H1 (cell line): Measurements from ENCODE around the gene OSBPL3. TPM values are rescaled to one million over a fixed set of nuclear protein-coding genes. Genes with fewer than 3 reads are reported as not detected.

Source experiments
- CTCF ChIA-PET: fragments of 300-600 bp; sonication (Branson Sonifier 250); formaldehyde crosslinking; loops from one replicate; lab custom pipeline; 2021; ENCODE audit not compliant: partially characterized antibody; lab: Charles Lee
- POLR2A ChIA-PET: fragments of 300-600 bp; sonication (Branson Sonifier 250); formaldehyde crosslinking; loops from one replicate; lab custom pipeline; 2021; ENCODE audit warnings: inconsistent platforms; ENCODE audit not compliant: partially characterized antibody; lab: Charles Lee
- DNase-seq, 2 experiments: peaks; one replicate each; pipeline versions ENCODE4 v3.0.0 to v3.0.0-alpha.2; 2010 to 2022; ENCODE audit warnings: low spot score in 2 of 2, low read depth in 1 of 2, mixed read lengths in 1 of 2
- FAIRE-seq: peaks from 2 replicates; lab custom pipeline; 2011; peaks lifted over from hg19 to GRCh38; lab: Jason Lieb, UNC
- H2AFZ ChIP-seq: 2 replicates; pipeline ENCODE4 v1.8.1; 2012; ENCODE audit warnings: low read length, inconsistent platforms
- H2AK5ac ChIP-seq: 2 replicates; pipeline ENCODE4 v1.6.1; 2013; ENCODE audit warnings: low read depth, low read length
- H2BK120ac ChIP-seq: replicated peaks from 2 replicates; pipeline ENCODE3; 2013; ENCODE audit warnings: low read depth, low read length, inconsistent platforms
- H2BK12ac ChIP-seq: 2 replicates; pipeline ENCODE4 v1.6.1; 2013; ENCODE audit warnings: low read depth, low read length
- H2BK15ac ChIP-seq: 2 replicates; pipeline ENCODE4 v1.6.1; 2013; ENCODE audit warnings: low read length
- H2BK20ac ChIP-seq: 2 replicates; pipeline ENCODE4 v1.6.1; 2013; ENCODE audit warnings: low read length
- H2BK5ac ChIP-seq: 2 replicates; pipeline ENCODE4 v1.6.1; 2013; ENCODE audit warnings: low read depth, low read length
- H3K14ac ChIP-seq: 2 replicates; pipeline ENCODE4 v1.6.1; 2013; ENCODE audit warnings: inconsistent platforms; ENCODE audit not compliant: insufficient read length
- H3K18ac ChIP-seq: 2 replicates; pipeline ENCODE4 v1.6.1; 2013; ENCODE audit warnings: low read length; ENCODE audit errors: extremely low read depth
- H3K23ac ChIP-seq: 2 replicates; pipeline ENCODE4 v1.6.1; 2013; ENCODE audit warnings: inconsistent platforms; ENCODE audit not compliant: insufficient read length
- H3K23me2 ChIP-seq: 2 replicates; pipeline ENCODE4 v1.6.1; 2013; ENCODE audit warnings: low read depth, low read length
- H3K27ac ChIP-seq: 2 replicates; pipeline ENCODE4 v1.6.1; 2011; ENCODE audit warnings: low read depth, low read length, inconsistent platforms
- H3K27me3 ChIP-seq, 4 experiments: replicated peaks in 1 of 4; 1 replicate in 1 of 4; 2 replicates in 3 of 4; pipeline versions ENCODE4 v1.6.1 to v1.8.1; 2011 to 2013; ENCODE audit warnings: low read length in 3 of 4, mild to moderate bottlenecking in 3 of 4, inconsistent platforms in 2 of 4, mixed read lengths in 2 of 4, moderate library complexity in 1 of 4; ENCODE audit not compliant: control insufficient read depth in 3 of 4, insufficient read depth in 3 of 4; ENCODE audit errors: extremely low read depth in 1 of 4
- H3K36me3 ChIP-seq, 4 experiments: 2 replicates each; pipeline versions ENCODE4 v1.6.1 to v1.8.1; 2011 to 2013; ENCODE audit warnings: mild to moderate bottlenecking in 4 of 4, low read length in 3 of 4, moderate library complexity in 2 of 4, control low read depth in 1 of 4, inconsistent platforms in 1 of 4; ENCODE audit not compliant: insufficient read depth in 4 of 4, control insufficient read depth in 2 of 4
- H3K4ac ChIP-seq: replicated peaks from 2 replicates; pipeline ENCODE3; 2013; ENCODE audit warnings: low read length, low read depth, mixed read lengths, inconsistent platforms; ENCODE audit not compliant: insufficient read length
- H3K4me1 ChIP-seq, 4 experiments: replicated peaks in 1 of 4; 1 replicate in 1 of 4; 2 replicates in 3 of 4; pipeline versions ENCODE4 v1.6.1 to v1.8.1; 2011 to 2013; ENCODE audit warnings: low read length in 3 of 4, inconsistent platforms in 2 of 4, mixed read lengths in 1 of 4; ENCODE audit not compliant: insufficient read depth in 4 of 4, control insufficient read depth in 3 of 4
- H3K4me2 ChIP-seq, 2 experiments: 2 replicates each; pipeline versions ENCODE4 v1.6.1 to v1.8.1; 2011 to 2013; ENCODE audit warnings: low read depth in 2 of 2, low read length in 2 of 2, control low read depth in 1 of 2, inconsistent platforms in 1 of 2, mild to moderate bottlenecking in 1 of 2; ENCODE audit not compliant: insufficient read depth in 1 of 2
- H3K4me3 ChIP-seq, 4 experiments: fragments of 200-600, 300-600 bp in 1 of 4; sonication (generic), shearing (Covaris generic), sonication (Bioruptor Twin) in 1 of 4; 2 replicates each; pipeline versions ENCODE4 v1.5.1 to v1.8.1; 2011 to 2016; ENCODE audit warnings: low read length in 4 of 4, low read depth in 3 of 4, control low read depth in 2 of 4, inconsistent platforms in 2 of 4, mild to moderate bottlenecking in 2 of 4, mixed read lengths in 1 of 4, moderate library complexity in 1 of 4; ENCODE audit not compliant: insufficient read depth in 2 of 4; ENCODE audit errors: extremely low read depth in 1 of 4
- H3K56ac ChIP-seq: replicated peaks from 2 replicates; pipeline ENCODE3; 2013; ENCODE audit warnings: low read depth, mild to moderate bottlenecking, mixed read lengths, low read length, inconsistent platforms; ENCODE audit not compliant: insufficient read length
- H3K79me1 ChIP-seq: 2 replicates; pipeline ENCODE4 v1.6.1; 2013; ENCODE audit warnings: low read depth, low read length, control low read depth
- H3K79me2 ChIP-seq, 2 experiments: 2 replicates each; pipeline versions ENCODE4 v1.6.1 to v1.8.1; 2012 to 2013; ENCODE audit warnings: low read length in 2 of 2, mild to moderate bottlenecking in 2 of 2, inconsistent platforms in 1 of 2; ENCODE audit not compliant: insufficient read depth in 2 of 2, control insufficient read depth in 1 of 2
- H3K9ac ChIP-seq, 4 experiments: replicated peaks in 1 of 4; 1 replicate in 1 of 4; 2 replicates in 3 of 4; pipeline versions ENCODE4 v1.6.1 to v1.8.1; 2011 to 2013; ENCODE audit warnings: low read depth in 3 of 4, low read length in 3 of 4, control low read depth in 2 of 4, mild to moderate bottlenecking in 2 of 4, moderate library complexity in 2 of 4, inconsistent platforms in 1 of 4; ENCODE audit errors: extremely low read depth in 1 of 4
- H3K9me3 ChIP-seq, 2 experiments: 2 replicates each; pipeline versions ENCODE4 v1.6.1 to v1.8.1; 2012 to 2013; ENCODE audit warnings: mild to moderate bottlenecking in 2 of 2, moderate library complexity in 2 of 2, control low read depth in 1 of 2, inconsistent platforms in 1 of 2, low read depth in 1 of 2, low read length in 1 of 2, mixed read lengths in 1 of 2; ENCODE audit not compliant: insufficient read depth in 2 of 2
- H4K20me1 ChIP-seq, 2 experiments: replicated peaks in 1 of 2; 2 replicates each; pipeline versions ENCODE3 to v1.8.1; 2011 to 2013; ENCODE audit warnings: inconsistent platforms in 2 of 2, low read length in 2 of 2, mild to moderate bottlenecking in 1 of 2; ENCODE audit not compliant: insufficient read depth in 2 of 2, control insufficient read depth in 1 of 2
- H4K5ac ChIP-seq: 2 replicates; pipeline ENCODE4 v1.6.1; 2013; ENCODE audit warnings: low read length, low read depth, mixed read lengths, inconsistent platforms; ENCODE audit not compliant: insufficient read length
- H4K8ac ChIP-seq: 2 replicates; pipeline ENCODE4 v1.8.0; 2013; ENCODE audit warnings: mild to moderate bottlenecking, moderate library complexity, low read length, inconsistent platforms; ENCODE audit not compliant: insufficient read depth; ENCODE audit errors: extremely low read depth
- H4K91ac ChIP-seq: replicated peaks from 2 replicates; pipeline ENCODE3; 2013; ENCODE audit warnings: low read length, mixed read lengths, inconsistent platforms; ENCODE audit not compliant: insufficient read length
- BCL11A ChIP-seq, 2 experiments: IDR thresholded peaks; one replicate each; pipeline ENCODE4 v1.6.1; 2011; ENCODE audit warnings: low read depth in 2 of 2, low read length in 2 of 2, mild to moderate bottlenecking in 2 of 2
- BRCA1 ChIP-seq: IDR thresholded peaks from 2 replicates; pipeline ENCODE4 v1.6.1; 2012; ENCODE audit warnings: low read depth, low read length, improper control_type of control experiment
- NRF1 ChIP-seq: IDR thresholded peaks from 2 replicates; pipeline ENCODE4 v1.6.1; 2011; ENCODE audit warnings: mild to moderate bottlenecking, low read depth, low read length, improper control_type of control experiment
- PHF8 ChIP-seq: fragments of 200-600 bp; sonication (generic); conservative IDR thresholded peaks from 2 replicates; pipeline ENCODE4 v1.7.1; 2012; ENCODE audit warnings: low read depth, mild to moderate bottlenecking, inconsistent platforms, low read length, moderate library complexity
- RFX5 ChIP-seq: IDR thresholded peaks from 2 replicates; pipeline ENCODE4 v1.6.1; 2011; ENCODE audit warnings: low read depth, low read length, improper control_type of control experiment, borderline replicate concordance
- SUZ12 ChIP-seq: fragments of 200-600 bp; sonication (generic); IDR thresholded peaks from 2 replicates; pipeline ENCODE4 v1.6.1; 2012; ENCODE audit warnings: mild to moderate bottlenecking, inconsistent platforms, low read length, moderate library complexity, mixed read lengths
- polyA plus RNA-seq, 7 experiments: library from polyadenylated mRNA; depleted of rRNA in 3 of 7; stranded (reverse) in 5 of 7; unstranded in 2 of 7; fragments of >200 nt in 5 of 7; fragments of 200-250 nt in 2 of 7; gene quantifications; 1 replicate in 5 of 7; 2 replicates in 1 of 7; 4 replicates in 1 of 7; pipeline versions ENCODE4 v1.2.1 to v1.2.3, GENCODE V29; 2011 to 2013; ENCODE audit warnings: missing spikeins in 2 of 7, mixed read lengths in 2 of 7
- total RNA-seq: library from RNA; stranded (reverse); fragmentation: NEBNext Ultra II Directional; extraction: Animal tissue kit (Norgen Biotek cat#: 25700); gene quantifications from 2 replicates; pipeline ENCODE4 v1.2.1, GENCODE V29; 2021
- TF ChIP-seq, protein P1 (sequence below): IDR thresholded peaks from 2 replicates; pipeline ENCODE4 v1.6.1; 2012; ENCODE audit warnings: inconsistent platforms

The OSBPL3 gene
- total and polyA plus RNA-seq, 2 of the 8 experiments (the other 6 are each of a cell fraction or from before 2014, with no cell fraction given): 2.8 to 13.9 TPM

DNA sequence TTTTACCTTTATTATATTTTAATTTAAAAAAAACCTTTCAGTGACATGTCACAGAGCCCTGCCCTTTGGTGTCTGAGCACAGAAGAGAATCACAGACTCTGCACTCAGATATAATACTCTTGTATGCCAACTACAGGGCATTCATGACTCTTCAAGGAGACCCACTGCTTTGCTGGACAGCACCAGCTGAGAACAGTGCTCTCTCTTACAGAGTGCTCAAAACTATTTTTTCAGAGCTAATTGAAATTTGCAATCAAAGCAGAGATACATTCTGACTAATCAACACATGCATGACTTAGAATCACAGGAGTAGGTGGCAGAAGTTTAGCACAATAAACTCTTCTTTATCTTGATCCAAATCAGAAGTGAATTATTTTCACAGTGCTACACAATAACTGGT, 99.1 kb downstream of the OSBPL3 start:
- no peak overlapping the region for H2BK5ac ChIP-seq
- H3K9me3 ChIP-seq: no peaks in the 10 kb centered on the region
- DNase-seq: no peak
- H2AK5ac ChIP-seq: no peak overlapping the region
- no peak overlapping the region for H2AFZ ChIP-seq
- no peaks in the 10 kb centered on the region for H3K79me1 ChIP-seq
- H4K20me1 ChIP-seq: no peaks in the 10 kb centered on the region
- no peak overlapping the region for H3K4me3 ChIP-seq
- H3K36me3 ChIP-seq: no peaks in the 10 kb centered on the region
- no peak overlapping the region for H2BK15ac ChIP-seq
- H4K5ac ChIP-seq: no peak overlapping the region
- H2BK120ac ChIP-seq: no peak overlapping the region
- no peak overlapping the region for H4K8ac ChIP-seq
- peaks cover 3 to 21% (median 14%) of the 10 kb centered on the region in 4 experiments; a peak in 5 of 7 replicates for H3K4me1 ChIP-seq
- H3K23ac ChIP-seq: no peak overlapping the region
- H3K56ac ChIP-seq: no peak overlapping the region
- H3K27ac ChIP-seq: no peak overlapping the region
- H2BK12ac ChIP-seq: no peak overlapping the region
- no peaks in the 10 kb centered on the region for H3K23me2 ChIP-seq
- no peak overlapping the region for H3K4me2 ChIP-seq
- H3K14ac ChIP-seq: no peak overlapping the region
- H3K9ac ChIP-seq: no peak overlapping the region
- no peak overlapping the region for H4K91ac ChIP-seq
- ChIA-PET POLR2A (no interaction called here), CTCF (interaction anchor here (1.1 to 3.9 kb wide), 15 partner anchors 9 to 217 kb away, joined by 3 to 29 read pairs (median 4); no protein-coding TSS in a partner anchor)
- no peak for TF ChIP-seq PHF8
- no peak for TF ChIP-seq NRF1
- no peak for TF ChIP-seq BCL11A (IDR thresholded peaks at IDR 0.05; ENCODE audit: low read depth in 2 of 2, low read length in 2 of 2)
- TF ChIP-seq SUZ12: no peak
- no peak for TF ChIP-seq BRCA1
- TF ChIP-seq, protein P1, sequence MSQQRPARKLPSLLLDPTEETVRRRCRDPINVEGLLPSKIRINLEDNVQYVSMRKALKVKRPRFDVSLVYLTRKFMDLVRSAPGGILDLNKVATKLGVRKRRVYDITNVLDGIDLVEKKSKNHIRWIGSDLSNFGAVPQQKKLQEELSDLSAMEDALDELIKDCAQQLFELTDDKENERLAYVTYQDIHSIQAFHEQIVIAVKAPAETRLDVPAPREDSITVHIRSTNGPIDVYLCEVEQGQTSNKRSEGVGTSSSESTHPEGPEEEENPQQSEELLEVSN: no peak
- no peak for TF ChIP-seq RFX5
- no peak overlapping the region for H3K4ac ChIP-seq
- no peaks in the 10 kb centered on the region for H3K27me3 ChIP-seq
- FAIRE-seq: no peak
- H3K18ac ChIP-seq: no peak overlapping the region
- no peaks in the 10 kb centered on the region for H3K79me2 ChIP-seq
- no peak overlapping the region for H2BK20ac ChIP-seq
